ENCODE results near the gene CRTAP. TPM values are rescaled to one million over a fixed set of nuclear protein-coding genes. Genes with fewer than 3 reads are reported as not detected.

The CRTAP gene
- total RNA-seq: 208 and 532 TPM in 2 replicates

DNA sequence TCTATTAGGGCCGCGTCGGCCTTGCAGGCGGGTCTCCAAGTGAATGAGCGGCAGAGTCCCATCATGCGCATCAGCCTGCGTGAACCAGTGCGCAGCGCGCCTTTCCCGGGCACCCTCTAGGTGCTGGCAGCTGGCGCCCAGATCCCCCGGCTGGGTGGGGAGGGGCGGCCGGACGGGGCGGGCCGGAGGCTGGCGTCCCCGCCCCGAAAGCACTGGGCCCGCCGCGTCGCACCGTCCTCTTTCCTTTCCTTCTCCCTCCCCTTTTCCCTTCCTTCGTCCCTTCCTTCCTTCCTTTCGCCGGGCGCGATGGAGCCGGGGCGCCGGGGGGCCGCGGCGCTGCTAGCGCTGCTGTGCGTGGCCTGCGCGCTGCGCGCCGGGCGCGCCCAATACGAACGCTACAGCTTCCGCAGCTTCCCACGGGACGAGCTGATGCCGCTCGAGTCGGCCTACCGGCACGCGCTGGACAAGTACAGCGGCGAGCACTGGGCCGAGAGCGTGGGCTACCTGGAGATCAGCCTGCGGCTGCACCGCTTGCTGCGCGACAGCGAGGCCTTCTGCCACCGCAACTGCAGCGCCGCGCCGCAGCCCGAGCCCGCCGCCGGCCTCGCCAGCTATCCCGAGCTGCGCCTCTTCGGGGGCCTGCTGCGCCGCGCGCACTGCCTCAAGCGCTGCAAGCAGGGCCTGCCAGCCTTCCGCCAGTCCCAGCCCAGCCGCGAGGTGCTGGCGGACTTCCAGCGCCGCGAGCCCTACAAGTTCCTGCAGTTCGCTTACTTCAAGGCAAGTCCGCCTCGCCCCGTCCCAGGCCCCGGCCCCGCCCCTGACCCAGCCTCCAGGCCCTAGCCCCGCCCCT is at the start of gene CRTAP:
Gene CRTAP, plus strand, starts transcription at position 243 of the 850 bp plus-strand sequence. Its CDS starts 64 bp downstream, at position 307.

Other genes with a start within 250 kb of the CRTAP start
- gene CCR4, start 162.4 kb upstream of the CRTAP start, total RNA-seq: not detected in 2 replicates
- gene GLB1, start 16.9 kb upstream of the CRTAP start, total RNA-seq: 72.0 and 83.0 TPM in 2 replicates
- gene TMPPE, start 16.9 kb upstream of the CRTAP start, total RNA-seq: 4.1 and 9.2 TPM in 2 replicates
- 2.7 and 8.1 TPM in 2 replicates for gene SUSD5, start 104.8 kb downstream of the CRTAP start, total RNA-seq
- 7.1 and 10.0 TPM in 2 replicates for gene FBXL2, start 163.4 kb downstream of the CRTAP start, total RNA-seq